Common myeloid progenitor, CD34-positive (primary cell): ENCODE results near the gene SCD5.
A peak's percentile ranks its signal among the peaks of the same experiment; 100 is the strongest.

Experiments used
- CTCF ChIA-PET: fragments of 350-600 bp; sonication (Branson Sonifier 250); formaldehyde crosslinking; loops from one replicate; lab custom pipeline; 2021; ENCODE audit warnings: antibody characterized with exemption; lab: Charles Lee
- POLR2A ChIA-PET: fragments of 350-600 bp; sonication (Branson Sonifier 250); formaldehyde crosslinking; loops from one replicate; lab custom pipeline; 2021; ENCODE audit warnings: antibody characterized with exemption; lab: Charles Lee
- DNase-seq, 3 donors: peaks; one replicate each; pipeline versions ENCODE4 v3.0.0 to v3.0.0-alpha.2; 2013
- H3K27ac ChIP-seq, 2 experiments: 1 replicate in 1 of 2; 2 replicates in 1 of 2; pipeline ENCODE4 v1.7.0; 2013; ENCODE audit warnings: inconsistent platforms in 2 of 2, low read length in 2 of 2, mild to moderate bottlenecking in 2 of 2, low read depth in 1 of 2, moderate library complexity in 1 of 2; ENCODE audit not compliant: severe bottlenecking in 2 of 2, insufficient read depth in 1 of 2, poor library complexity in 1 of 2
- H3K27me3 ChIP-seq, 5 experiments: replicated peaks in 2 of 5; 1 replicate in 3 of 5; 2 replicates in 2 of 5; pipeline versions ENCODE4 v1.6.1 to v1.7.0; 2013; ENCODE audit warnings: low read length in 4 of 5, mild to moderate bottlenecking in 2 of 5, moderate library complexity in 2 of 5, inconsistent platforms in 1 of 5; ENCODE audit not compliant: insufficient read depth in 5 of 5, control insufficient read depth in 4 of 5
- H3K36me3 ChIP-seq, 4 experiments: 1 replicate in 2 of 4; 2 replicates in 2 of 4; pipeline versions ENCODE4 v1.6.1 to v1.7.0; 2013; ENCODE audit warnings: low read length in 3 of 4, control low read depth in 1 of 4, mild to moderate bottlenecking in 1 of 4; ENCODE audit not compliant: control insufficient read depth in 4 of 4, insufficient read depth in 4 of 4
- H3K4me1 ChIP-seq, 4 experiments: 1 replicate in 3 of 4; 2 replicates in 1 of 4; pipeline versions ENCODE4 v1.6.1 to v1.7.1; 2013; ENCODE audit warnings: low read length in 3 of 4, mild to moderate bottlenecking in 3 of 4, control low read depth in 1 of 4, inconsistent platforms in 1 of 4, moderate library complexity in 1 of 4; ENCODE audit not compliant: control insufficient read depth in 4 of 4, insufficient read depth in 4 of 4; ENCODE audit errors: control extremely low read depth in 1 of 4
- H3K4me3 ChIP-seq, 7 experiments: 1 replicate in 4 of 7; 2 replicates in 3 of 7; pipeline versions ENCODE4 v1.5.1 to v1.7.0; 2013; ENCODE audit warnings: mild to moderate bottlenecking in 7 of 7, low read length in 6 of 7, moderate library complexity in 6 of 7, inconsistent platforms in 2 of 7, low read depth in 2 of 7, control low read depth in 1 of 7; ENCODE audit not compliant: insufficient read depth in 4 of 7, control insufficient read depth in 1 of 7; ENCODE audit errors: extremely low read depth in 1 of 7
- H3K9me3 ChIP-seq, 5 experiments: 1 replicate in 4 of 5; 2 replicates in 1 of 5; pipeline versions ENCODE4 v1.6.1 to v1.7.1; 2013; ENCODE audit warnings: low read length in 4 of 5, mild to moderate bottlenecking in 2 of 5, inconsistent platforms in 1 of 5, low read depth in 1 of 5, moderate library complexity in 1 of 5; ENCODE audit not compliant: control insufficient read depth in 4 of 5, insufficient read depth in 2 of 5; ENCODE audit errors: control extremely low read depth in 1 of 5
- WGBS: methylation state at CpG from one replicate; pipeline ENCODE4 v1.1.5; 2013; ENCODE audit not compliant: insufficient coverage; 5-methylcytosine and 5-hydroxymethylcytosine counted together

The SCD5 gene

GRCh38 chr4:82604522-82604921 is 194.1 kb downstream of the SCD5 start:
- 100% methylated on average over 1 of the region's 1 CpG for WGBS
- CTCF ChIA-PET: no interaction called here
- POLR2A ChIA-PET: no interaction called here

GRCh38 chr4:82601242-82602015 is 197.2 kb downstream of the SCD5 start:
- no peaks in the 10 kb centered on the region for H3K9me3 ChIP-seq
- CTCF ChIA-PET: interaction anchor here (0.6 kb wide), 1 partner anchor 370 kb away, joined by 4 read pairs; no protein-coding TSS in a partner anchor
- 100% methylated on average over 3 of the region's 9 CpGs for WGBS
- H3K27ac ChIP-seq: no peak overlapping the region
- H3K4me3 ChIP-seq: no peak overlapping the region
- H3K36me3 ChIP-seq: no peaks in the 10 kb centered on the region
- no peak for DNase-seq
- POLR2A ChIA-PET: no interaction called here
- peaks cover 0 to 2% (median under 1%) of the 10 kb centered on the region in 4 experiments for H3K4me1 ChIP-seq
- H3K27me3 ChIP-seq: no peaks in the 10 kb centered on the region

More at GRCh38 chr4:82604522-82604921, 194.1 kb downstream of the SCD5 start:
- Histone ChIP-seq H3K27me3 (no peaks in the 10 kb centered on the region), H3K36me3 (no peaks in the 10 kb centered on the region), H3K9me3 (no peaks in the 10 kb centered on the region), H3K4me3 (no peak overlapping the region), H3K4me1 (peaks cover 0 to 4% (median 1%) of the 10 kb centered on the region in 4 experiments), H3K27ac (no peak overlapping the region)
- DNase-seq: no peak

- Histone ChIP-seq H3K27ac (no peak overlapping the region), H3K4me1 (no peaks in the 10 kb centered on the region), H3K4me3 (no peak overlapping the region), H3K36me3 (no peaks in the 10 kb centered on the region), H3K9me3 (no peaks in the 10 kb centered on the region), H3K27me3 (no peaks in the 10 kb centered on the region)
- DNase-seq: peak; percentile 15 to 33 (median 17)
- ChIA-PET POLR2A (no interaction called here), CTCF (interaction anchor here (1.6 to 1.7 kb wide), 2 partner anchors 134 to 136 kb away, joined by 3 to 4 read pairs; no protein-coding TSS in a partner anchor)
- WGBS: 84% methylated on average over 4 of the region's 4 CpGs
These were observed 199.3 kb downstream of the SCD5 start for GRCh38 chr4:82599336-82599735.

GRCh38 chr4:82594456-82594855 is 204.1 kb downstream of the SCD5 start:
- WGBS: 100% methylated on average over 2 of the region's 4 CpGs
- Histone ChIP-seq H3K27me3 (peaks cover 0 to 4% (median 0%) of the 10 kb centered on the region in 5 experiments), H3K27ac (no peak overlapping the region), H3K4me1 (no peaks in the 10 kb centered on the region), H3K4me3 (no peak overlapping the region), H3K9me3 (no peaks in the 10 kb centered on the region), H3K36me3 (no peaks in the 10 kb centered on the region)
- no peak for DNase-seq
- CTCF ChIA-PET: interaction anchor here (1.2 kb wide), 1 partner anchor 18 kb away, joined by 5 read pairs; no protein-coding TSS in a partner anchor
- POLR2A ChIA-PET: no interaction called here

GRCh38 chr4:82593411-82593810 is 205.2 kb downstream of the SCD5 start:
- CTCF ChIA-PET: interaction anchor here (1.2 kb wide), 1 partner anchor 19 kb away, joined by 5 read pairs; no protein-coding TSS in a partner anchor
- H3K4me1 ChIP-seq: no peaks in the 10 kb centered on the region
- H3K27ac ChIP-seq: no peak overlapping the region
- H3K36me3 ChIP-seq: no peaks in the 10 kb centered on the region
- peaks cover 0 to 4% (median 0%) of the 10 kb centered on the region in 5 experiments for H3K27me3 ChIP-seq
- H3K9me3 ChIP-seq: no peaks in the 10 kb centered on the region
- POLR2A ChIA-PET: no interaction called here
- no peak for DNase-seq
- no peak overlapping the region for H3K4me3 ChIP-seq
- WGBS: 98% methylated on average over 3 of the region's 5 CpGs

- H3K4me1 ChIP-seq: no peaks in the 10 kb centered on the region
- no peak overlapping the region for H3K4me3 ChIP-seq
- DNase-seq: no peak
- no peaks in the 10 kb centered on the region for H3K36me3 ChIP-seq
- no peaks in the 10 kb centered on the region for H3K9me3 ChIP-seq
- no peak overlapping the region for H3K27ac ChIP-seq
- H3K27me3 ChIP-seq: peaks cover 0 to 4% (median 0%) of the 10 kb centered on the region in 5 experiments
- no CpG with 5 or more reads among the region's 3 CpGs for WGBS
- ChIA-PET CTCF (interaction anchor here (1.0 to 1.1 kb wide), 2 partner anchors 85 to 95 kb away, joined by 3 read pairs; no protein-coding TSS in a partner anchor), POLR2A (no interaction called here)
These were observed 206.0 kb downstream of the SCD5 start for GRCh38 chr4:82592639-82593038.

- no peak overlapping the region for H3K27ac ChIP-seq
- H3K4me3 ChIP-seq: no peak overlapping the region
- ChIA-PET CTCF (interaction anchor here (1.0 kb wide), 1 partner anchor 86 kb away, joined by 3 read pairs; no protein-coding TSS in a partner anchor), POLR2A (no interaction called here)
- no peaks in the 10 kb centered on the region for H3K4me1 ChIP-seq
- no peaks in the 10 kb centered on the region for H3K9me3 ChIP-seq
- H3K27me3 ChIP-seq: peaks cover 0 to 4% (median 0%) of the 10 kb centered on the region in 5 experiments
- DNase-seq: no peak
- no peaks in the 10 kb centered on the region for H3K36me3 ChIP-seq
- 92% methylated on average over 2 of the region's 5 CpGs for WGBS
These were observed 207.0 kb downstream of the SCD5 start for GRCh38 chr4:82591592-82591991.
